PC-3 (cell line): Measurements from ENCODE around the gene LRRC56. TPM values are rescaled to one million over a fixed set of nuclear protein-coding genes. Genes with fewer than 3 reads are reported as not detected.

Experiments
- ATAC-seq: fragments of 200-7000 bp; cut with Tn5 transposase; 2 replicates; pipeline ENCODE4 v1.9.1; 2020; ENCODE audit warnings: mild to moderate bottlenecking, moderate library complexity
- BruUV-seq: library from RNA; stranded (reverse); fragments of 400-500 nt; replicated peaks from 2 replicates; lab custom pipeline; 2021; lab: Mats Ljungman, UMichigan
- CTCF ChIA-PET: fragments of 300-600 bp; sonication (Branson Sonifier 250); formaldehyde crosslinking; loops from one replicate; lab custom pipeline; 2022; ENCODE audit warnings: antibody characterized with exemption; lab: Charles Lee
- POLR2A ChIA-PET: fragments of 300-600 bp; sonication (Branson Sonifier 250); formaldehyde crosslinking; loops from one replicate; lab custom pipeline; 2022; ENCODE audit warnings: antibody characterized with exemption; ENCODE audit not compliant: unreplicated experiment; lab: Charles Lee
- DNase-seq: peaks from one replicate; pipeline ENCODE4 v3.0.0-alpha.2; 2015
- H2AFZ ChIP-seq: fragments of 300-600 bp; sonication (generic); 2 replicates; pipeline ENCODE4 v1.6.0; 2016; ENCODE audit warnings: antibody characterized with exemption, low read length
- H3F3A ChIP-seq: fragments of 300-600 bp; sonication (generic); one replicate; pipeline ENCODE4 v1.6.0; 2017; ENCODE audit warnings: antibody characterized with exemption, low read length, control low read depth, mild to moderate bottlenecking; ENCODE audit not compliant: unreplicated experiment
- H3K27ac ChIP-seq: fragments of 300-600 bp; sonication (generic); 2 replicates; pipeline ENCODE4 v1.5.1; 2016; ENCODE audit warnings: mild to moderate bottlenecking, low read length
- H3K27me3 ChIP-seq: fragments of 300-600 bp; sonication (generic); 2 replicates; pipeline ENCODE4 v1.6.1; 2016; ENCODE audit warnings: low read length, mixed read lengths
- H3K36me3 ChIP-seq: fragments of 300-600 bp; sonication (generic); 2 replicates; pipeline ENCODE4 v1.6.1; 2016; ENCODE audit warnings: low read depth, mixed run types, low read length, mixed read lengths
- H3K4me1 ChIP-seq: fragments of 300-600 bp; sonication (generic); 2 replicates; pipeline ENCODE4 v1.5.1; 2016; ENCODE audit warnings: low read length; ENCODE audit not compliant: insufficient read depth
- H3K4me2 ChIP-seq: fragments of 300-600 bp; sonication (generic); 2 replicates; pipeline ENCODE4 v1.6.0; 2016; ENCODE audit warnings: low read length
- H3K4me3 ChIP-seq: fragments of 300-600 bp; sonication (generic); 2 replicates; pipeline ENCODE4 v1.5.1; 2016; ENCODE audit warnings: mild to moderate bottlenecking, low read length, mixed read lengths
- H3K79me2 ChIP-seq: fragments of 300-600 bp; sonication (generic); 2 replicates; pipeline ENCODE4 v1.6.1; 2017; ENCODE audit warnings: low read length, mixed read lengths
- H3K9ac ChIP-seq: fragments of 300-600 bp; sonication (generic); 2 replicates; pipeline ENCODE4 v1.6.0; 2016; ENCODE audit warnings: mild to moderate bottlenecking, low read length
- H3K9me2 ChIP-seq: fragments of 300-600 bp; sonication (generic); replicated peaks from 2 replicates; pipeline ENCODE4 v1.6.1; 2016; ENCODE audit warnings: mixed run types, low read length, mixed read lengths
- H3K9me3 ChIP-seq: fragments of 300-600 bp; sonication (generic); 2 replicates; pipeline ENCODE4 v1.6.1; 2016; ENCODE audit warnings: low read length, mixed read lengths
- H4K20me1 ChIP-seq: fragments of 300-600 bp; sonication (generic); 2 replicates; pipeline ENCODE4 v1.6.1; 2016; ENCODE audit warnings: low read length, mixed read lengths
- EZH2 ChIP-seq: fragments of 300-600 bp; sonication (generic); IDR thresholded peaks from one replicate; pipeline ENCODE4 v1.6.1; 2017; ENCODE audit warnings: antibody characterized with exemption, mild to moderate bottlenecking, low read length; ENCODE audit not compliant: unreplicated experiment
- EZH2phosphoT487 ChIP-seq: fragments of 300-600 bp; sonication (generic); IDR thresholded peaks from 2 replicates; pipeline ENCODE4 v1.6.1; 2018; ENCODE audit warnings: mild to moderate bottlenecking, antibody characterized with exemption, low read length, borderline replicate concordance
- intact Hi-C: fragments of 100-400 bp; cut with micrococcal nuclease; formaldehyde crosslinking; loops from 2 replicates; pipeline ENCODE4 v1.9.0; 2023
- total RNA-seq: library from RNA; depleted of rRNA; stranded (reverse); fragments of >200 nt; gene quantifications from 2 replicates; pipeline ENCODE4 v1.2.3, GENCODE V29; 2014
- TF ChIP-seq, protein P1 (sequence below): fragments of 300-600 bp; sonication (generic); conservative IDR thresholded peaks from 2 replicates; pipeline ENCODE4 v1.5.1; 2017; ENCODE audit warnings: antibody characterized with exemption, low read depth, mild to moderate bottlenecking, low read length

LRRC56 gene
- total RNA-seq, 1 experiment from 2014 or later, result 1.5 TPM

DNA sequence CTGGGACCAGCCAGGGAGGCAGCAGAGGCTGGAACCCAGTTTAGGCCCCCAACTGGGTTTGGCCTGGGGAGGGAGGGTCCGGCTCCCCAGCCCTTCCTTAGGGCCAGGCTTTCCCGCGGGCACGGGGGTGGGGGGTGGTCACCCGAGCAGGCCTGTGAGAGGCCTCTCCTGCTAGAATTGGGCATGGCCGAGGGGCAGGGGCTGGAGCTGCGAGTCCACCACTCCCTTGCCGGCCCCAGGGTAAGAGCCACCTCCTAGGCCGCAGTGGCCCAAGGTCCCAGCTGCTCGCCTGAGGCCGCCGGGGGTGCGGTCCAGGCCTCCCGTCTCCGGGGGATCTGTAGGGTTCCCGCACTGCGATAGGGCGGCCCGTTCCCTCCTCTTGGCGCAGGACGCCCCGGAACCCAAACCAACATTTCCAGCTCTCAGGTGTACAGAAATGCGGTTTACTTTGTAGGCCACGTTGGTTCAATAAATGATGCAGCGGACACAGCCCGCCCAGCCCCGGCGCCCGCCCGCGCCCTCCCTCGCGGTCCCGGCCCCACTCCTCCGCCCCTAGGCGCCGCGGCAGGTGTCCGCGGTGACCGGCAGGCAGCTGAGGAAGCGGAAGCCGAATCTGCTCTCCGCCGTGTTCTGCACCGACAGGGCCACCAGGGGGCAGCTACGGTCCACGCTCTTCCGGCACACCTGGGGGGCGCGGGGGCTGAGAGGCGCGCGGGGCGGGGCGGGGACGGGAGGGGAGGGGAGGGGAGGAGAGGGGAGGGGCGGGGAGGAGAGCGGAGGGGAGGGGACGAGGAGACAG is 17.3 kb downstream of the LRRC56 start:
- Histone ChIP-seq H3K27ac (no peak overlapping the region), H3K4me1 (no peaks in the 10 kb centered on the region), H3K9me2 (no peaks in the 10 kb centered on the region), H3K79me2 (no peaks in the 10 kb centered on the region), H3K36me3 (no peaks in the 10 kb centered on the region), H3K9me3 (no peaks in the 10 kb centered on the region), H4K20me1 (no peaks in the 10 kb centered on the region), H2AFZ (peak overlapping the region; percentile 43; the same call in 1 of the 2 replicates), H3K4me2 (peak overlapping the region; percentile 72), H3F3A (no peaks in the 10 kb centered on the region), H3K9ac (no peak overlapping the region), H3K4me3 (peak overlapping the region; percentile 63; the same call in 1 of the 2 replicates), H3K27me3 (peaks cover 6% of the 10 kb centered on the region; the same call in 1 of the 2 replicates)
- BruUV-seq, result no TSS peak
- no peak for TF ChIP-seq EZH2
- TF ChIP-seq EZH2phosphoT487, result no peak
- TF ChIP-seq, protein P1, sequence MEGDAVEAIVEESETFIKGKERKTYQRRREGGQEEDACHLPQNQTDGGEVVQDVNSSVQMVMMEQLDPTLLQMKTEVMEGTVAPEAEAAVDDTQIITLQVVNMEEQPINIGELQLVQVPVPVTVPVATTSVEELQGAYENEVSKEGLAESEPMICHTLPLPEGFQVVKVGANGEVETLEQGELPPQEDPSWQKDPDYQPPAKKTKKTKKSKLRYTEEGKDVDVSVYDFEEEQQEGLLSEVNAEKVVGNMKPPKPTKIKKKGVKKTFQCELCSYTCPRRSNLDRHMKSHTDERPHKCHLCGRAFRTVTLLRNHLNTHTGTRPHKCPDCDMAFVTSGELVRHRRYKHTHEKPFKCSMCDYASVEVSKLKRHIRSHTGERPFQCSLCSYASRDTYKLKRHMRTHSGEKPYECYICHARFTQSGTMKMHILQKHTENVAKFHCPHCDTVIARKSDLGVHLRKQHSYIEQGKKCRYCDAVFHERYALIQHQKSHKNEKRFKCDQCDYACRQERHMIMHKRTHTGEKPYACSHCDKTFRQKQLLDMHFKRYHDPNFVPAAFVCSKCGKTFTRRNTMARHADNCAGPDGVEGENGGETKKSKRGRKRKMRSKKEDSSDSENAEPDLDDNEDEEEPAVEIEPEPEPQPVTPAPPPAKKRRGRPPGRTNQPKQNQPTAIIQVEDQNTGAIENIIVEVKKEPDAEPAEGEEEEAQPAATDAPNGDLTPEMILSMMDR, result peak; percentile 45
- CTCF ChIA-PET, result interaction anchor here (0.5 kb wide), 1 partner anchor 221 kb away, joined by 4 read pairs; no protein-coding TSS in a partner anchor
- ATAC-seq (peak; percentile 67), DNase-seq (peak; percentile 81)
- POLR2A ChIA-PET, result interaction anchor here (0.6 kb wide), 1 partner anchor 14 kb away, joined by 5 read pairs; no protein-coding TSS in a partner anchor
- intact Hi-C loops, result no loop called here

DNA sequence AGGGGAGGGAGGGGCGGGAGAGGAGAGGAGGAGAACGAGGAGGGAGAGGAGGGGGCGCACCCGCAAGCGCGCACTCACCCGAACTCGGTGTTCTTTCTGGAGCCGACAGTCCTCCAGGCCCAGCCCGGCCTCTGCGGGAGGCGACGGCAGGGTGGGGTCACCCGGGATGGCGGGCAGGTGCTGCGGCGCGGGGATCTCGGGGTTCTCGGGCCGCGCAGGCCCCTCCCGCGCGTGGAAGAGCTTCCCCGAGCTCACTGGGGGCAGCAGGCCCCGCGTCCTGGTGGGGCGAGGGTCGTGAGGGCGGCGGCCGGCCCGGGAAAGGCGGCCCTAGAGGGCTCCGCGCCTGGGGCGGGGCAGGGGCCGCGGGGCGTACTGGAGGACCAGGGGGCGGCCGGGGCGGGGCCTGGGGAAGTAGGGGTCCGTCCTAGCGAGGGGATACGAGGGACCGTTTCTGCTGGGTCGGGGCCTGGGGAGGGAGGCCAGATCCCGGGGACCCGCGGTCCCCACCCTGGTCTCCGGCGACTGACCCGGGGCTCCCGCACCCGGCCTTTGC is 18.0 kb downstream of the LRRC56 start:
- peak; percentile 9 for ATAC-seq
- POLR2A ChIA-PET, result no interaction called here
- intact Hi-C loops, result no loop called here
- Histone ChIP-seq H3K4me2 (peak overlapping the region; percentile 85), H3K27me3 (peaks cover 6% of the 10 kb centered on the region; the same call in 1 of the 2 replicates), H3K9ac (no peak overlapping the region), H3K9me3 (no peaks in the 10 kb centered on the region), H3F3A (no peaks in the 10 kb centered on the region), H2AFZ (peak overlapping the region; percentile 50; the same call in 1 of the 2 replicates), H3K27ac (no peak overlapping the region), H3K4me3 (peak overlapping the region; percentile 63), H3K9me2 (no peaks in the 10 kb centered on the region), H3K4me1 (peaks cover 5% of the 10 kb centered on the region), H4K20me1 (no peaks in the 10 kb centered on the region), H3K36me3 (no peaks in the 10 kb centered on the region), H3K79me2 (no peaks in the 10 kb centered on the region)
- TF ChIP-seq EZH2phosphoT487, result no peak
- TF ChIP-seq, protein P1, result no peak
- TF ChIP-seq EZH2, result no peak
- BruUV-seq, result no TSS peak
- CTCF ChIA-PET, result interaction anchor here (0.5 kb wide), 1 partner anchor 22 kb away, joined by 4 read pairs; no protein-coding TSS in a partner anchor
- DNase-seq, result no peak
